GM18505 (cell line): Measurements from ENCODE around the gene BLVRA.

Experiments used
- ATAC-seq: cut with Tn5 transposase; IDR thresholded peaks from one replicate; pipeline ENCODE4 v1.9.1; 2021; ENCODE audit not compliant: unreplicated experiment
- POLR2A ChIP-seq: IDR thresholded peaks from 4 replicates; pipeline ENCODE4 v1.6.1; 2011; ENCODE audit warnings: borderline replicate concordance; ENCODE audit not compliant: insufficient read depth, insufficient read length; ENCODE audit errors: extremely low read depth

The BLVRA gene

DNA sequence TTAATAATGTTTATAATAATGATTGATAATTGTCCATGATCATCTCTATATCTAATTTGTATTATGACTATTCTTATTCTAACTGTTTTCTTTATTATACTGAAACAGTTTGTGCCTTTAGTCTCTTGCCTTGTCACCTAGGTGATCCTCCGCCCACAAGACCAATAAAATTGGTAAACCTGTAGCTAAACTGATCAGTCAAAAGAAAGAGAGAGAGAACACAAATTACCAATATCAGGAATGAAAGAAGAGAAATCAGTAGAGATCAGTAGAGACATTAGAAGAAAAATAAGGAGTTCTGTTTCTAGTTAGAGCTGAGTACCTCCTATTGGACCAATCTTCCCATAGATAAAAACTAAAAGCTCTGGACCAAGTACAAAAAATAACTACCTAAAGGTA lies 23.1 kb upstream of the BLVRA start:
- ATAC-seq, result peak; percentile 19
- no peak for TF ChIP-seq POLR2A

DNA sequence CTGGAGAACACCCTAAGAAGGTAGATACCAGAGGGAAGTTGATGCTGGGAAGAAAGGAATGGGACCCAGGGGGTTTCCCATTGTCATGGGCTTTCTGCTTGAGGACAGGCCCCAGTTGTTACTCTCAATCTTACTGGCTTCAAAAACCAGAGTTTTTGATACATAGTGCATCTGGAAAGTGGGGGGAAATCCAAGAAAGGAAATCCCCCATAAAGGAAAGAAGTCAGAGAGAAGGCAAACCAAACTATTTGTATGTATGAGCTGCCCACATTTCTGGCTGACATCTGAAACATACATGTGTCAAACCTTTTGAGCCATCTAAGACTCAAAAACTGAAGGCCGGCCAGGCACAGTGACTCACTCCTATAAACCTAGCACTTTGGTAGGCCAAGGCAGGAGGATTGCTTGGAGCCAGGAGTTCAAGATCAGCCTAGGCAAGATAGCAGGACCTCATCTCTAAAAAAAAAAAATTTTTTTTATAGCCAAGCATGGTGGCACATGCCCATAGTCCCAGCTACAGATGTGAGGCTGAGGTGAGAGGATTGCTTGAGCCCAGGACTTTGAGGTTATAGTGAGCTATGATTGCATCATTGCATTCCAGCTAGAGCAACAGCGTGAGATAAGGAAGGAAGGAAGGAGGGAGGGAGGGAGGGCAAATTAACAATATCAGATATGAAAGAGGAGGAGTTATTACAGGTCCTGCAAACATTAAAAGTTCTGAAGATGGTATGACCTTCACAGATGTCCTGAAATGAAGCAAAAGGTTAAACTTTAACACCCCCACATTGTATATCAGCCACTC lies 22.5 kb upstream of the BLVRA start:
- ATAC-seq, result peak; percentile 54
- TF ChIP-seq POLR2A, result no peak

DNA sequence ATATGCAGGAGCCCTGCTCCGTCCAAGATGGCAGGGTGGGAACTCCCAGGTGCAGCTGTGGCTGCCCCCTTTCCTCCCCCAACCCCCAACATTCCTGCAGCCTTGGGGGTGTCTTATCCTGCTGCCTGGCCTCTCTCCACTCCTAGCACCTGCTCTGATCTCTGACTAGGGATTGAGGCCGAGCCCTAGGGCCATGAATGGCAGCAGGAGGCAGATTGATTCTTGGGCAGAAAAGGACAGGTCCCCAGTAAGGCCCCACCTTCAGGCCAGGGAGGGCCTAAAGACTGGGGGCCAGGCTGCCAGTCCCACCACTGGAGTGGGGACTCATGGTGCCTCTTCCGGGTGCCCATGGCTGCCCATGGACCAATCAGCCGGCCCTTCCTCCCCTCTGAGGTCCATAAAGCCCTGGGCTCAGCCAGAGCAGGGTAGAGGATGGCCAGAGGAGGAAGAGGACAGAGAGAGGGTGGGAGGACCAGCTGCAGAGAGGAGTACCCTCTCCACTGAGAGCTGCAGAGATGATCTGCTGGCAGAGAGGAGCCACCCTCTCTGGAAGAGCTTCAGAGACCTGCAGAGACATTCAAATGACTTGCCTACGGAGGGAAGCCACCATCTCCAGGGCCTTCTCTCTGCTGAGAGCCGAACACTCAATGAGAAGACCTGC lies 20.9 kb upstream of the BLVRA start:
- ATAC-seq, result no peak
- no peak for TF ChIP-seq POLR2A

DNA sequence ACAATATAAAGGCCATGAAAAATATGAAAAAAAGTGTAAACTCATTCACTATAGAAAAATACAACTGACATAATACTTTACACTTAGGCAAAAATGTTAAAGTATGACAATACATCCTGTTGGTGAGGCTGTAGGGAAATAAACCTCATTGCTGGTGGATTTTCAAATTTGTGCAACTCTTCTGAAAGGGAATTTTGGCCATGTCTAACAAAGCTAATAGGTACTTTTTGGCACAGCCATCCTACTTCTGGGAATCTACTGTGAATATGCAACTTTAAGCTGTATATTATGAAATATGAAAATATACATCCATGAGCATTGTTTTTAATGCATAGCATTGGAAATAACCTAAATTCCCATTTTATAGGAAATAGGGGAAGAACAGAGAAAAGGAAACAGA lies 15.8 kb upstream of the BLVRA start:
- TF ChIP-seq POLR2A, result no peak
- ATAC-seq, result no peak

DNA sequence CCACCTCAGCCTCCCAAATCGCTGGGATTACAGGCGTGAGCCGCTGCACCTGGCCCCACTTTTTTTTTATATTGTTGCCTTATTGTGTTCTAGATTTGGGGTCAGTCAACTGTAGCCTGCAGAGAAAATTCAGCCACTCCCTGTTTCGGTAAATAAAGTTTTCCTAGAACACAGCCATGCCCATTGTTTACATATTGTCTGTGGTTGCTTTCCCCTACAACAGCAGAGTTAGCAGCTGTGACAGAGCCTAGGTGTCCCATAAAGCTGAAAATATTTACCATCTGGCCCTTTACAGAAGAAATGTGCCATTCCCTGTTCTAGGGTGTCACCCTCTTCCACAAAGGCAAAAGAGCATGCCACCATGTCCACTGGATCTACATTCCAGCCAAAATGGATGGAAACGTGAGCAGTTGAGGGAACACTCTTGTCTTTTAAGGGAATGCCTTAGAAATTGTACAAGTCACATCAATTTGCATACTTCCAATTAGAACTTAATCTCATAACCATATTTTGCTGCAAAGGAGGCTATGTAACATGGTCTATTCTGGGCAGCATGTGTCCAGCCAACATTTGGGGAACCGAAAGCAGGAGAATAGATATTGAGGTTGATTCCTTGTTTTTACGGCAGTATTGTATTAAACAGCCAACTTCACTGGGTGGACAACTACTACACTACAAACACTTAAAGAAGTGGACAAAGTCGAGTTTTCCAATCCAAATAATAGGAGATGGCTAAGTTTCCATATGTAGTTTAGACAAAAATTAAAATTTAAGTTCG lies 11.0 kb upstream of the BLVRA start:
- no peak for TF ChIP-seq POLR2A
- no peak for ATAC-seq

DNA sequence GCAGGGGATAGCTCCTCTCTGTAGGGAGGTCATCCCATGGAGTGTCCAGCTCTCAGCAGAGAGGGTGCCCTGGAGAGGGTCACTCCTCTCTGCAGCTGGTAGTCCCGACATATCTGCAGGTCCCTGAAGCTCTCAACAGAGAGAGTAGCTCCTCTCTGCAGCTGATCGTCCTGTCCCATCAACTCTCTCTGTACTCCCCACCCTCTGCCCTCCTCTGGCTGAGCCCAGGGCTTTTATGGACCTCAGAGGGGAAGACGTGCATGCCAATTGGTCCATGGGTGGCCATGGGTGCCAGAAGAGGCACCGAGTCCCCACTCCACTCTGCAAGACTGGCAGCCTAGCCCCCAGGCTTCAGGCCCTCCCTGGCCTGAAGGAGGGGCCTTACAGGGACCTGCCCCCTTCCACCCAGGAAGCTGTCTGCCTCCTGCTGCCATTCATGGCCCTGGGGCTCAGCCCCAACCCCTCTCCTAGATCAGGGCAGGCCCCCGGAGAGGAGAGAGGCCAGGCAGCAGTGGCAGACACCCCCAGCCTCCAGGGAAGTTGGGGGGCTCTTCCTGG lies 9.0 kb upstream of the BLVRA start:
- no peak for ATAC-seq
- no peak for TF ChIP-seq POLR2A

DNA sequence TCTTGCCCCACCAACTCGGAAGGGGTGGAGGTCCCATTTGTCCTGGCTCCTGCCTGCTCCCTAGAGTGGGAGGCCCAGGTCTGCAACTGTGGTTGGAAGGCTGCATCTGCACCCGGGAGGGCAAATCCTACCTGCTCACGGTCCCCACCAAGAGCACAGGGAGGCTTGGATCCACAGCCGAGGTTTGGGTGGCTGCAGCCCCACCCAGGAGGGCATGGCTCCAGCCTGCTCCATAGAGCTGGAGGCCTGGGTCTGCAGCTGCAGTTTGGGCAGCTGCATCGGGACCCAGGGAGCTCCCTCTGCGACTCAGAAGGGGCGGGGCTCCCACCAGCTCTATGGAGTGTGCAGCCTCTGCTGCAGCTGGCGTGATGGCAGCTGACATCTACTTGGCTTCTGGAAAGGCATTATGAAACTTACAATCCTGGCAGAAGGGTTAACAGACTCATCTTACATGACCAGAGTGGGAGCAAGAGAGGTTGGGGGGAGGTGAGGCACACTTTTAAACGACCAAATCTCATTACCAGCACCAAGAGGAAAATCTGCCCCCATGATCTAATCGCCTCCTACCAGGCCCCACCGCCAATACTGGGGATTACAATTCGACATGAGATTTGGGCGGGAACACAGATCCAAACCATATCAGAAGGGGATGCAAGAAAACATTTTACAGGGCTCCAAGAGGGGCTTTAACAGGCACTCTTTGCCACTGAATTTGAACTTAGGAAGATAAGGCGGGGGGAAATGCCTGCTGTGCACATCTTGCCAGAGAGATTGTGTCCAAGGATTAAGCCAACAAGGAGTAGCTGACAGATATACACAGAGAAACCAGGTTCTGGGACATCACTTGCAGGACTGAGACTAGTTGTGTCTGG lies 8.2 kb upstream of the BLVRA start:
- ATAC-seq, result no peak
- no peak for TF ChIP-seq POLR2A

DNA sequence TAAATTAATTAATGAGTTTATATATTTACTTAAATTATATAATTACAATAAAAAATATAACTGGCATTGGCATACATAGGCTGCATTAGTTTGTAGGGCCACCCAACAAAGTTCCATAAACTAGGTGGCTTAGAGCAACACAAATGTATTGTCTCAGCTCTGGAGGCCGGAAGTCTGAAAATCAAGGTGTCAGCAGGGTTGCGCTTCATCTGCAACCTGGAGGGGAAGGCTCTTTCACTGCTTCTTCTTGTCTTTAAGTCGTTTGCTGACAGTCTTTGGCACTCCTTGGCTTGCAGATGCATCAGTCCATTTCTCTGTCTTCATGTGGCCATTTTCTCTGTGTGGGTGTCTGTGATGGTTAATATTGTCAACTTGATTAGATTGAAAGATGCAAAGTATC lies 6.1 kb upstream of the BLVRA start:
- no peak for ATAC-seq
- no peak for TF ChIP-seq POLR2A

DNA sequence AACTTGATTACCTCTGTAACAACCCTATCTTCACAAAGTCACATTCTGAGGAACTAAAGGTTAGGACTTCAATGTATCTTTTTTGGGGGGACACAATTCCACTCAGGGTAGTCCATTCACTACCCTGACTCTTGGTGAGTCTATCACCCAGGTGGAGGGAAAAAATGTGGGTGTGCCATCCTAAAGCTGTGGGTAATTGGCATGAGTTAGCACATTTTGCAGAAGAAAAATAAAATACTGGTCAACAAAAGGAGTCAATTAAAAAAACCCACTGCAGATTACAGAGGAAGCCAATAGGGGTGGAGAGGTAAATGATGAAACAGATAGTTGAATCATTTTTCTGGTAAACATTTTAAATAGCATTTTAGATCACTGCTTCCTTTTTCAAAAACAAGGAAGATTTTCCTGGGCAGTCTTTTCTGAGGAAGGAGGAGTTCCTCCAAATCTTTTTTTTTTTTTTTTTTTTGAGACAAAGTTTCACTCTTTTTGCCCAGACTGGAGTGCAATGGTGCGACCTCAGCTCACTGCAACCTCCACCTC lies 5.1 kb upstream of the BLVRA start:
- TF ChIP-seq POLR2A, result no peak
- ATAC-seq, result no peak

DNA sequence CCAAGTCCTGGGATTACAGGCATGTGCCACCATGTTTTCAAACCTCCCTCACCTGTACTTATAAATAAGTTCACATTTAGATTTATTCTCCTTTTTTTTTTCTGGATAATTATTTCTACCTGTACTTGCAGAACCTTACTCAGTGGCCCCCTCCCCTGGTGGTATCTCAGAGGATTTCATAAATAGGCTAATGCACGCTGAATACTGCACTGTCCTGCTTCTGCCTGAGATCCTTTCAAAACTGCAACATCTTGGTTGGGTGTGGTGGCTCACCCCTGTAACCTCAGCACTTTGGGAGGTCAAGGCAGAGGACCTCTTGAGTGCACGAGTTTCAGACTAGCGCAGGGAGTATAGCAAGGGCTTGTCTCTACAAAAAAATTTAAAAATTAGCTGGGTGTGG lies 4.6 kb upstream of the BLVRA start:
- ATAC-seq, result no peak
- TF ChIP-seq POLR2A, result no peak

DNA sequence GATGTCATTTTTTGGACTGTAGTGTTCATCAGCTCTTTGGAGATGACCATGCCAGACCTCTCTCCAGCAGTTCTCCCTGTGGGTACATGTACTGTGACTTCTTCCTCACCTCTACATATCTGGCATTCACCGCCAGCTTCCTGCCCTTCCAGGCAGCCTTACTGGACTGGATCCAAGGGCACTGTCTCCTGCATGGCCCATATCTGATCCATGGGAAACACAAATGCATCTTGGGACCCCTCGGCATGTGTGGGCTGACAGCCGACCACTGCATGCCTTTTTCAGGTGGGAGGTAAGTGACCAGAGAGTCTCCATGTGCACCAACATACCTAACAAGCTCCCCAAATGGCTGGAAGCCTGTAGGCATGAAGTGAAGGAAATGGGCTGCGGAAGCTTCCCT lies 3.9 kb upstream of the BLVRA start:
- no peak for ATAC-seq
- no peak for TF ChIP-seq POLR2A

DNA sequence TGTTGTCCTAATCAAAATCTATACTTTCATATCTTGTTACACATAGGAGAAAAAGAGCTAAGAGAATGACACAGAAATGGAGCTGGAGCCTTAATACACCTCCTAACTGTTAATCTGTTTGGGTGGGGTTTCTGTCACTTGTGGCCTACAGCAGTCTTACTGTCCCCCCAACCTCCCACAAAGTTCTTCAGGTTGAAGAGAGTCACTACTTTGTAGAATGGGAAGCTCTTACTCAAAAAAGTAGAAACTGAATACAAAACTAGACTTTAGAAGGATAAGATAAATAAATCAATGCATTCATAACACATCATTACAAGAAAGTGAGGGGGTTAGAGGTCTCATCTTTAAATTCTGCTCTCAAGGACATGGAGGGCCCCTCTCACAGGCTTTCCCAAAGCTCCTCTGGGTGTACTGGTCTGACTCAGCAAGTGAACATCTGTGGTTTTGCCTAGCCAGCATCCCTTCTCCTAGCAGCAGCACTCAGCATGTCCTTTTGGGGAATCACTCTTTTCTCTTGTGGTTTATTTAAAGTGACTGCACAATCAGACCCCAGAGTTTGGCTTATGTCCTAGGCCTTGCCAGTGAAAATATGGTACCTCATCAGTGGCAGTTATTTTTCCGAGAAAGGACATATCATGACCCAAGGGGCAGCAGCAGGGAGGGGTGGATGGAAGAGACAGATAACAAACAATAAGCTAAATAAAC lies 2.0 kb upstream of the BLVRA start:
- ATAC-seq, result no peak
- no peak for TF ChIP-seq POLR2A
